Neural cell (in vitro differentiated cells): Measurements from ENCODE around the gene OLFM1.

ENCODE experiments used
- TAF1 ChIP-seq: IDR thresholded peaks from 2 replicates; pipeline ENCODE4 v1.6.1; 2012; ENCODE audit warnings: low read depth
- TF ChIP-seq, protein P1 (sequence below): fragments of 450-650 bp; IDR thresholded peaks from 2 replicates; pipeline ENCODE4 v1.5.1; 2014; ENCODE audit warnings: antibody characterized with exemption, mild to moderate bottlenecking, moderate library complexity; ENCODE audit not compliant: poor library complexity, severe bottlenecking

DNA sequence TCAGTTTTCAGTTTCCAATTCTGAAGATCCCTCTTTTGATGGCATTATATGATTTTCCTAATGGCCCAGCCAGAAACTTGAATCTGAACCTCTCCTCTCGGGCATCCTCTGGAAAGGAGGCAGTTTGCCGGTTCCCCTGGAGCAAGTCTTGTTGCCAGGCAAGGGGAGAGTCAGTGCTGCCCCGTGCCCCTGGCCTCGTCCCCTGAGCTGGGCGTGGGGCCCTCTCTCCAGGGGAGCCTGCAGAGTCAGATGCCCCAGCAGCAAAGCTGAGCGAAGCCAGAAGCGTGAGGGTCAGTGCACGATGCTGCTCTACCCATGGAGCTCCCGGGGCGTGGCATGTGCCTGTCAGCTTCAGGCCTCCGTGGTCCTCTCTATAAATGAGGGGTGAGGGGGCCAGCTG, 14.0 kb downstream of the OLFM1 start:
- TF ChIP-seq, protein P1, sequence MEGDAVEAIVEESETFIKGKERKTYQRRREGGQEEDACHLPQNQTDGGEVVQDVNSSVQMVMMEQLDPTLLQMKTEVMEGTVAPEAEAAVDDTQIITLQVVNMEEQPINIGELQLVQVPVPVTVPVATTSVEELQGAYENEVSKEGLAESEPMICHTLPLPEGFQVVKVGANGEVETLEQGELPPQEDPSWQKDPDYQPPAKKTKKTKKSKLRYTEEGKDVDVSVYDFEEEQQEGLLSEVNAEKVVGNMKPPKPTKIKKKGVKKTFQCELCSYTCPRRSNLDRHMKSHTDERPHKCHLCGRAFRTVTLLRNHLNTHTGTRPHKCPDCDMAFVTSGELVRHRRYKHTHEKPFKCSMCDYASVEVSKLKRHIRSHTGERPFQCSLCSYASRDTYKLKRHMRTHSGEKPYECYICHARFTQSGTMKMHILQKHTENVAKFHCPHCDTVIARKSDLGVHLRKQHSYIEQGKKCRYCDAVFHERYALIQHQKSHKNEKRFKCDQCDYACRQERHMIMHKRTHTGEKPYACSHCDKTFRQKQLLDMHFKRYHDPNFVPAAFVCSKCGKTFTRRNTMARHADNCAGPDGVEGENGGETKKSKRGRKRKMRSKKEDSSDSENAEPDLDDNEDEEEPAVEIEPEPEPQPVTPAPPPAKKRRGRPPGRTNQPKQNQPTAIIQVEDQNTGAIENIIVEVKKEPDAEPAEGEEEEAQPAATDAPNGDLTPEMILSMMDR: no peak
- no peak for TF ChIP-seq TAF1
